ENCODE results near the gene GGN. TPM values are rescaled to one million over a fixed set of nuclear protein-coding genes. Genes with fewer than 3 reads are reported as not detected.

The GGN gene
- total RNA-seq, 1 donor from 2014 or later = 3.3 TPM

DNA sequence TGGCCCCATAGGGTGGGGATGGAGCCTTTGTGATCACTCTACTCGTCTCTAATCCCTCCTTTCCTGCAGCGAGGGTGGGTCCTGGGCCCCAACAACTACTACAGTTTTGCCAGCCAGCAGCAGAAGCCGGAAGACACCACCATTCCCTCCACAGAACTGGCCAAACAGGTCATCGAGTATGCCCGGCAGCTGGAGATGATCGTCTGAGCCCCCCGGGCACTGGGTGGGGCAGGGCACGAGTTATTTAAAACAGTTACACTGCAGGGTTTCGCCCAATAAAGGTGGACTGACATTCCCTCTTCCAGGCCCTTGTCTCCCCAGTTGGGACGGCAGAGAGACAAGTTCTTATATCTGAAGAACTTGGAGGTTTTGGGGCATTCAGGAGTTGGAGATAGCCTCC, 4.7 kb downstream of the GGN start:
- Mint-ChIP-seq H3K9me3 (ENCODE audit: low read depth) (no peaks in the 10 kb centered on the region), H3K27ac (no peak overlapping the region), H3K4me1 (ENCODE audit: low read depth) (peaks cover 5% of the 10 kb centered on the region), H3K36me3 (ENCODE audit: insufficient read depth) (peaks cover 20% of the 10 kb centered on the region), H3K27me3 (peaks cover 4% of the 10 kb centered on the region), H3K4me3 (ENCODE audit: low read depth) (no peak overlapping the region)
- no peak for DNase-seq (ENCODE audit: low spot score, unreplicated experiment)
- TF ChIP-seq, protein P1, sequence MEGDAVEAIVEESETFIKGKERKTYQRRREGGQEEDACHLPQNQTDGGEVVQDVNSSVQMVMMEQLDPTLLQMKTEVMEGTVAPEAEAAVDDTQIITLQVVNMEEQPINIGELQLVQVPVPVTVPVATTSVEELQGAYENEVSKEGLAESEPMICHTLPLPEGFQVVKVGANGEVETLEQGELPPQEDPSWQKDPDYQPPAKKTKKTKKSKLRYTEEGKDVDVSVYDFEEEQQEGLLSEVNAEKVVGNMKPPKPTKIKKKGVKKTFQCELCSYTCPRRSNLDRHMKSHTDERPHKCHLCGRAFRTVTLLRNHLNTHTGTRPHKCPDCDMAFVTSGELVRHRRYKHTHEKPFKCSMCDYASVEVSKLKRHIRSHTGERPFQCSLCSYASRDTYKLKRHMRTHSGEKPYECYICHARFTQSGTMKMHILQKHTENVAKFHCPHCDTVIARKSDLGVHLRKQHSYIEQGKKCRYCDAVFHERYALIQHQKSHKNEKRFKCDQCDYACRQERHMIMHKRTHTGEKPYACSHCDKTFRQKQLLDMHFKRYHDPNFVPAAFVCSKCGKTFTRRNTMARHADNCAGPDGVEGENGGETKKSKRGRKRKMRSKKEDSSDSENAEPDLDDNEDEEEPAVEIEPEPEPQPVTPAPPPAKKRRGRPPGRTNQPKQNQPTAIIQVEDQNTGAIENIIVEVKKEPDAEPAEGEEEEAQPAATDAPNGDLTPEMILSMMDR (IDR thresholded peaks at IDR 0.05; ENCODE audit: unreplicated experiment) = no peak

DNA sequence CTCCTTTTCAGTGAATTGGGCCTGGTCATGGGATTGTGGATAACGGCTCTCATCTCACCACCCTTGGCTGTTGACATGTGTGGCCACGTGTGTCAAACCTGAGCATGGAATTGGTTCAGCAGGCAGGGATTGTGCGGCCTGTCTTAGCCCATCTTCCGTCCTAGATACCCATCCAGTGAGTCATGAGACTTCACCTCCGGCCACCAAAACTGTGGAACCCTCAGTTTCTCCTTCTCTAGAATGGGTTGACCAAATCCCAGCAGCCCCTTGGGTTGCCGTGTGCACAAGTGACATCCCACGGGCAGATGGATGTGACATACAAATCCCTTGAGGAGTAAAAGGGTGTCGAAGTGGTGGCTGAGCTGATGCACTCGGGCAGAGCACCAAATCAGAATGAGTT, 6.7 kb downstream of the GGN start:
- Mint-ChIP-seq H3K4me3 (ENCODE audit: low read depth) (no peak overlapping the region), H3K9me3 (ENCODE audit: low read depth) (no peaks in the 10 kb centered on the region)

DNA sequence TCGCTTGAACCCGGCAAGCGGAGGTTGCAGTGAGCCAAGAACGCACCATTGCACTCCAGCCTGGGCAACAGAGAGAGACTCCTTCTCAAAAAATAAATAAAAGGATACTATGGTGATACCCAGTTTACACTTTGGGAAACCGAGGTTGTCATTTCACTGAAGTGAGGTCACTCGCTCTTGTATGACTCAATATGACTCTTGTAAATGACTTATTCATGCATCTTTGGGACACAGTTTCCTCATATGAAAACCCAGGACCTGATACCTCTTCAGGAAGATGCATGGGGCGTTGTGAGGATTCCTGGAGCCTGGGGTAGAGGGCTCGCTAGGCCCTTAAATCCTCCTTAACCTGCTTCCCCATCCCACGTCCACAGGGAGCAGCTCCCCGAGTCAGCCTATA, 9.0 kb downstream of the GGN start:
- H3K4me3 Mint-ChIP-seq (ENCODE audit: low read depth) = no peak overlapping the region
- H3K4me1 Mint-ChIP-seq (ENCODE audit: low read depth) = peaks cover 13% of the 10 kb centered on the region
- H3K9me3 Mint-ChIP-seq (ENCODE audit: low read depth) = no peaks in the 10 kb centered on the region
- TF ChIP-seq, protein P1 (IDR thresholded peaks at IDR 0.05; ENCODE audit: unreplicated experiment) = no peak
- H3K27ac Mint-ChIP-seq = no peak overlapping the region
- DNase-seq (ENCODE audit: low spot score, unreplicated experiment) = no peak
- peaks cover 18% of the 10 kb centered on the region for H3K36me3 Mint-ChIP-seq (ENCODE audit: insufficient read depth)
- H3K27me3 Mint-ChIP-seq = no peaks in the 10 kb centered on the region

More for the DNA sequence above, 6.7 kb downstream of the GGN start:
- no peak for DNase-seq (ENCODE audit: low spot score, unreplicated experiment)
- Mint-ChIP-seq H3K36me3 (ENCODE audit: insufficient read depth) (peaks cover 17% of the 10 kb centered on the region), H3K27me3 (no peaks in the 10 kb centered on the region), H3K27ac (no peak overlapping the region), H3K4me1 (ENCODE audit: low read depth) (peaks cover 1% of the 10 kb centered on the region)
- TF ChIP-seq, protein P1 (IDR thresholded peaks at IDR 0.05; ENCODE audit: unreplicated experiment) = no peak

DNA sequence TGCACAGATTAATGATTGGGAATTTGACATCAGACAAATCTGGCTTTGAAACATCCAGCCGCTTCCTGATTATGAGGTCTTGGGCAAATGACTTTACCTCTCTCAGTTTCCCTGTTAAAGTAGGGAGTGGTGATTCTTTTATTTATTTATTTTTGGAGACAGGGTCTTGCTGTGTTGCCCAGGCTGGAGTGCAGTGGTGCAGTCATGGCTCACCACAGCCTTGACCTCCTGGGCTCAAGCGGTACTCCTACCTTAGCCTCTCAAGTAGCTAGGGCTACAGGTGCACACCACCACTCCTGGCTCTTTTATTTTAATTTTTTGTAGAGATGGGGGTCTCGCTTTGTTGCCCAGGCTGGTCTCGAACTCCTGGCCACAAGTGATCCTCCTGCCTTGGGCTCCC, 10.8 kb downstream of the GGN start:
- Mint-ChIP-seq H3K27ac (no peak overlapping the region), H3K9me3 (ENCODE audit: low read depth) (no peaks in the 10 kb centered on the region), H3K4me3 (ENCODE audit: low read depth) (peak overlapping the region; percentile 98), H3K4me1 (ENCODE audit: low read depth) (peaks cover 13% of the 10 kb centered on the region), H3K27me3 (no peaks in the 10 kb centered on the region), H3K36me3 (ENCODE audit: insufficient read depth) (peaks cover 11% of the 10 kb centered on the region)
- DNase-seq (ENCODE audit: low spot score, unreplicated experiment) = no peak
- TF ChIP-seq, protein P1 (IDR thresholded peaks at IDR 0.05; ENCODE audit: unreplicated experiment) = no peak

DNA sequence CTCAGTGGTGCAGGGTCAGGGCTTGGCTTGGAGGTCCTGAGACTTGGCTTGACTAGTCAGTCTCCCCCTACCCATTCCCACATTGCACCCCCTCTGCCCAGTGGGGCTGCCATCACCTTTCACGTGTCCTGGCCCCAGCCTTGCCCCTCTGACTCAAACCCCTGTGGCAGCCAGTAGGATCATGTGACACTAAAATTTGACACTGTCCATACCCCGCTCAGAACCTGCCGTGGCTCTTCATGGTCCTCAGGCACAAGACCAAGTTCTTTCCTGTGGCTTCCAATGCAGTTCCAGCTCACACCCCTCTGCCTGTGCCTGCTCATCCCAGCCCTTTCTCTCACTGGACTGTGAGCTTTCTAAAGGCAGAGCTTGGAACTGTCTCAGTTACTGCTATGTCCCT, 11.3 kb downstream of the GGN start:
- H3K4me3 Mint-ChIP-seq (ENCODE audit: low read depth) = peak overlapping the region; percentile 98
- peaks cover 8% of the 10 kb centered on the region for H3K36me3 Mint-ChIP-seq (ENCODE audit: insufficient read depth)
- no peak overlapping the region for H3K27ac Mint-ChIP-seq
- H3K4me1 Mint-ChIP-seq (ENCODE audit: low read depth) = peaks cover 13% of the 10 kb centered on the region
- no peak for DNase-seq (ENCODE audit: low spot score, unreplicated experiment)
- peaks cover 4% of the 10 kb centered on the region for H3K27me3 Mint-ChIP-seq
- H3K9me3 Mint-ChIP-seq (ENCODE audit: low read depth) = no peaks in the 10 kb centered on the region
- TF ChIP-seq, protein P1 (IDR thresholded peaks at IDR 0.05; ENCODE audit: unreplicated experiment) = no peak
